ENCODE measurements around the gene PRCP. TPM values are rescaled to one million over a fixed set of nuclear protein-coding genes. Genes with fewer than 3 reads are reported as not detected.

The PRCP gene
- total RNA-seq, 1 experiment from 2014 or later = 56.7 TPM

DNA sequence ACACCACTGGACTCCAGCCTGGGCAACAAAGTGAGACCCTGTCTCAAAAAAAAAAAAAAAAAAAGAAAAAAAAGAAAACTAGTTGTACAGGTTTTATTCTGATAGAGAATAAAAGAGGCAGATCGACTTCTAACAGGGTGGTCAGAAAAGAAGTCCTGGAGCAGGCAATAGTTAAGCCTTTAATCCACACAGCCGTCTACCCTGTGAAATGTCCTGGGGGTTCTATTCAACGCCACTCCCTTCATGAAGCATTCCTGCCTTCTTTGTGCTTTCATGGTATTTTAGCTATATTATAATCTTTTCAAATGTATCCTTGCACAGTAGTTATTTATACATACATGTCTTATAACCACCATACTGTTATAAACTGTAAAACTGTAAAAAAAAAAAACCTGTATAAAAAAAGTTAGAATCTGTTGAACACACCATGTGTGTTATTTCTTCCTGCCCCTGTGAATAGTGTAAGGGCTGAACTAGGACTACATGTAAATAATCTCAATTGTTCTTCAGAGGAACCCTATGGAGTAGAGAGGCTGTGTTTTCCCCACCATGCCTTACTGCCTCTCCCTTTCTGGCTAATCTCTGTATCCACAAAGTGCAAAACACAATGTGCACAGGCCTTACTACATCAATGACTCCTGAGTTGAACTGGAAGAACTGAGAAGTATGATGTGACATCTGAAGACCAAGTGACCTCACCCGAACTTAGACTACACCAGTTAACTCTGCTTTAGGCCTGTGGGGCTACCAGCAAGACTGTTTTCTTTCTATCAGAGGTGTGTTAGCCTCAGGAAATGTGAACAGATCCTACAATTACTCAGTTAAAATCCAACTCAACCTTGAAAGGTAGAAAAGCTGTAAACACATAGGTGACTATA lies 25.3 kb downstream of the PRCP start:
- no peak overlapping the region for H3K27ac ChIP-seq (ENCODE audit: insufficient read length, low read depth, low read length)
- TF ChIP-seq, protein P1, sequence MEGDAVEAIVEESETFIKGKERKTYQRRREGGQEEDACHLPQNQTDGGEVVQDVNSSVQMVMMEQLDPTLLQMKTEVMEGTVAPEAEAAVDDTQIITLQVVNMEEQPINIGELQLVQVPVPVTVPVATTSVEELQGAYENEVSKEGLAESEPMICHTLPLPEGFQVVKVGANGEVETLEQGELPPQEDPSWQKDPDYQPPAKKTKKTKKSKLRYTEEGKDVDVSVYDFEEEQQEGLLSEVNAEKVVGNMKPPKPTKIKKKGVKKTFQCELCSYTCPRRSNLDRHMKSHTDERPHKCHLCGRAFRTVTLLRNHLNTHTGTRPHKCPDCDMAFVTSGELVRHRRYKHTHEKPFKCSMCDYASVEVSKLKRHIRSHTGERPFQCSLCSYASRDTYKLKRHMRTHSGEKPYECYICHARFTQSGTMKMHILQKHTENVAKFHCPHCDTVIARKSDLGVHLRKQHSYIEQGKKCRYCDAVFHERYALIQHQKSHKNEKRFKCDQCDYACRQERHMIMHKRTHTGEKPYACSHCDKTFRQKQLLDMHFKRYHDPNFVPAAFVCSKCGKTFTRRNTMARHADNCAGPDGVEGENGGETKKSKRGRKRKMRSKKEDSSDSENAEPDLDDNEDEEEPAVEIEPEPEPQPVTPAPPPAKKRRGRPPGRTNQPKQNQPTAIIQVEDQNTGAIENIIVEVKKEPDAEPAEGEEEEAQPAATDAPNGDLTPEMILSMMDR (conservative IDR thresholded peaks at IDR 0.05) = no peak
- H3K23me2 ChIP-seq (ENCODE audit: insufficient read length, low read depth, low read length, poor library complexity, severe bottlenecking) = no peaks in the 10 kb centered on the region
- no peaks in the 10 kb centered on the region for H3K9me3 ChIP-seq (ENCODE audit: control insufficient read depth, low read depth, low read length)
- H3K79me2 ChIP-seq (ENCODE audit: insufficient read depth, low read length) = no peaks in the 10 kb centered on the region
- no peak overlapping the region for H4K8ac ChIP-seq (replicated peaks; ENCODE audit: insufficient read length, low read depth, low read length)
- no peak overlapping the region for H4K5ac ChIP-seq (ENCODE audit: insufficient read length, low read depth, low read length)
- H2AK5ac ChIP-seq (ENCODE audit: insufficient read length, low read length) = no peak overlapping the region
- H2BK5ac ChIP-seq (ENCODE audit: insufficient read length, low read length) = no peak overlapping the region
- H2BK120ac ChIP-seq (ENCODE audit: low read depth, low read length, poor library complexity, severe bottlenecking) = no peak overlapping the region
- no peaks in the 10 kb centered on the region for H4K20me1 ChIP-seq (ENCODE audit: control insufficient read depth, insufficient read depth, insufficient read length)
- H3K79me1 ChIP-seq (ENCODE audit: insufficient read depth, low read depth, low read length, poor library complexity, severe bottlenecking) = no peaks in the 10 kb centered on the region
- H4K91ac ChIP-seq (ENCODE audit: insufficient read length, low read depth, low read length) = no peak overlapping the region
- Mint-ChIP-seq H3K27ac (peak overlapping the region in 2 of 3 experiments; percentile 55 to 90; a peak in 3 of 7 replicates), H3K4me1 (peaks cover 12 to 14% of the 10 kb centered on the region in 2 experiments), H3K4me3 (no peak overlapping the region), H3K9me3 (peaks cover 21 to 27% of the 10 kb centered on the region in 2 experiments), H3K36me3 (ENCODE audit: insufficient read depth in 1 of 3, low read depth in 3 of 3) (peaks cover 22 to 35% (median 30%) of the 10 kb centered on the region in 3 experiments), H3K27me3 (ENCODE audit: low read depth) (no peaks in the 10 kb centered on the region)
- WGBS (ENCODE audit: extremely low coverage, insufficient read length, low lambda C conversion rate) = no CpG with 5 or more reads among the region's 4 CpGs
- no peak overlapping the region for H3K23ac ChIP-seq (ENCODE audit: insufficient read length, low read depth, low read length)
- no peaks in the 10 kb centered on the region for H3K27me3 ChIP-seq (ENCODE audit: insufficient read depth, low read length)
- no peak overlapping the region for H3K14ac ChIP-seq (ENCODE audit: insufficient read depth, low read length)
- no peak overlapping the region for H2BK15ac ChIP-seq (ENCODE audit: low read depth, low read length)
- peaks cover 2% of the 10 kb centered on the region; the same call in 1 of the 2 replicates for H3K4me1 ChIP-seq (ENCODE audit: insufficient read depth, low read length)
- H3K9ac ChIP-seq (ENCODE audit: extremely low read depth, insufficient read length, low read length) = peak overlapping the region; percentile 17
- H2BK12ac ChIP-seq (ENCODE audit: insufficient read length, low read depth, low read length) = no peak overlapping the region
- no peak overlapping the region for H2AFZ ChIP-seq (ENCODE audit: low read length)
- no peak overlapping the region for H2BK20ac ChIP-seq (ENCODE audit: low read depth, low read length, poor library complexity, severe bottlenecking)
- no peak overlapping the region for H3K4ac ChIP-seq (ENCODE audit: low read depth, low read length)
- no peak for DNase-seq
- no peak overlapping the region for H3T11ph ChIP-seq (ENCODE audit: low read length)
- no peak overlapping the region for H3K18ac ChIP-seq (ENCODE audit: insufficient read length, low read depth, low read length)
- no peak overlapping the region for H3K4me2 ChIP-seq (ENCODE audit: insufficient read depth, insufficient read length, low read length)
- H3K56ac ChIP-seq (ENCODE audit: insufficient read length, low read depth, low read length) = no peak overlapping the region
